ENCODE measurements around the gene FCGR3A.
"Not testable (repeated sequence)": the region's sequence is repeated elsewhere in the genome, so short reads cannot be mapped to it uniquely, and the experiment has no call there.

The FCGR3A gene

DNA sequence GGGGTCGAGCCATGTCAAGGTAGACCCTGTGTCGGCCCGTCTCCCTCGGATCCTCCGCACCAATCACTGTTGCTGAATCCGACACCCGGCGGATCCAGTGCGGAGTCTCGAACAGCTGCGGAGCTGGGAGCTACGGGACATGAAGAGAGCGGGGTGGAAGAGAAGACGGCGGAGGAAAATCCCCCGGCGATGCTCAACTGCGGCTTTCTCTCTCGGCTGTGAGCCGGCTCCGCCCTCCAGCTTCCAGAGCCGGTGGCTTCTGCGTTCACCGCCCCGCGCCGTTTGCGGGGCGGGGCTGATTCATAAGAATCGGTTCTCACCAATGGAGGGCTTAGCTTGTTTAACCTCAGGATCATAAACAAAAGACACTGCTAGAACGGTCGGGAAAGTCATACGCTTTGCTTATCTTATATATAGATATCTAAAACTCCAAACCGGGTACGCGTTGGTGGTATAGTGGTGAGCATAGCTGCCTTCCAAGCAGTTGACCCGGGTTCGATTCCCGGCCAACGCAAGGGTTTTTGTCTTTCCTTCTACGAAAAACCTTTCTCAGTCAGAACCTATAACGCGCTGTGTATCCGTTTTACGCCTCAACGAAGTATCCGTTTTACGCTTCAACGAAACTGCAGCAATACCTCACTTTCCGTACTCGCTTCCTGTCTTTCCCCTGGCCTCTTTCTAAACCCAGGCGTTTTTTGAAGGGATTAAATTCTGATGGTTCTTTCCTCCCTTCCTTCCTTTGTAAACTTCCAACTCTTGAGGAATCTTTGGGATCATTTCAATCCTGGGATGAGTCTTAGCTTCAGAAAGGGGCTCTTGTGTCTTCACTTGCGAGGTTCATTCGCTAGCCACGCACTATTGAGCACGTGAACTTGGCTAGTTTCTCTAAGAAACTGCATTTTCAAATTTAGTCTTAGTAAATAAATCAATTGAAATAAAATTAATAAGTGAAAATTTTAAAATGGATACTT lies 18.7 kb downstream of the FCGR3A start:
- peak; percentile 94 for DNase-seq (ENCODE audit: low read depth)

DNA sequence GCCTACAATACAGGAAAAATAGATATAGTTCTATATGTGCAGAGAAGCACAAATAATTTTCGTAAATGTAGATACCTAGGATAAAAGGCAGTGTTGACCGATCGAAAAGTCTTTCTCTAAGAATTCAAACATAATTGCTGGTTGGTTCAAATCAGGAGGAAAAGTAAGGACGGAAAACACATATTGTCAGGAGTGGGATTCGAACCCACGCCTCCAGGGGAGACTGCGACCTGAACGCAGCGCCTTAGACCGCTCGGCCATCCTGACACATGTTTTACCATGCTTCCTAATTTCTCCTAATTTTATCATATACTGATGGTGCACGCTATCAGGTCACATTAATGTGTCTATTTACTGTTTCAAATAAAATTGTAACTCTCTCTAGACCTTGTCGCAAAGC lies 19.5 kb downstream of the FCGR3A start:
- peak; percentile 78 for DNase-seq (ENCODE audit: low read depth)

- DNase-seq (ENCODE audit: low read depth) = not testable (repeated sequence)
Measured at GRCh38 chr1:161529463-161530104, 20.0 kb downstream of the FCGR3A start.

- not testable (repeated sequence) for DNase-seq (ENCODE audit: low read depth)
Measured at GRCh38 chr1:161528550-161528949, 21.1 kb downstream of the FCGR3A start.

DNA sequence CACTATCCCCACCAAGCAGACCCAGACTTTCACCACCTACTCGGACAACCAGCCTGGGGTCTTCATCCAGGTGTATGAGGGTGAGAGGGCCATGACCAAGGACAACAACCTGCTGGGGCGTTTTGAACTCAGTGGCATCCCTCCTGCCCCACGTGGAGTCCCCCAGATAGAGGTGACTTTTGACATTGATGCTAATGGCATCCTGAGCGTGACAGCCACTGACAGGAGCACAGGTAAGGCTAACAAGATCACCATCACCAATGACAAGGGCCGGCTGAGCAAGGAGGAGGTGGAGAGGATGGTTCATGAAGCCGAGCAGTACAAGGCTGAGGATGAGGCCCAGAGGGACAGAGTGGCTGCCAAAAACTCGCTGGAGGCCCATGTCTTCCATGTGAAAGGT lies 23.7 kb downstream of the FCGR3A start:
- not testable (repeated sequence) for DNase-seq (ENCODE audit: low read depth)

DNA sequence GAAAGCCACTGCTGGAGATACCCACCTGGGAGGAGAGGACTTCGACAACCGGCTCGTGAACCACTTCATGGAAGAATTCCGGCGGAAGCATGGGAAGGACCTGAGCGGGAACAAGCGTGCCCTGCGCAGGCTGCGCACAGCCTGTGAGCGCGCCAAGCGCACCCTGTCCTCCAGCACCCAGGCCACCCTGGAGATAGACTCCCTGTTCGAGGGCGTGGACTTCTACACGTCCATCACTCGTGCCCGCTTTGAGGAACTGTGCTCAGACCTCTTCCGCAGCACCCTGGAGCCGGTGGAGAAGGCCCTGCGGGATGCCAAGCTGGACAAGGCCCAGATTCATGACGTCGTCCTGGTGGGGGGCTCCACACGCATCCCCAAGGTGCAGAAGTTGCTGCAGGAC lies 24.3 kb downstream of the FCGR3A start:
- DNase-seq (ENCODE audit: low read depth) = not testable (repeated sequence)

- not testable (repeated sequence) for DNase-seq (ENCODE audit: low read depth)
Measured at GRCh38 chr1:161524742-161525291, 24.8 kb downstream of the FCGR3A start.

DNA sequence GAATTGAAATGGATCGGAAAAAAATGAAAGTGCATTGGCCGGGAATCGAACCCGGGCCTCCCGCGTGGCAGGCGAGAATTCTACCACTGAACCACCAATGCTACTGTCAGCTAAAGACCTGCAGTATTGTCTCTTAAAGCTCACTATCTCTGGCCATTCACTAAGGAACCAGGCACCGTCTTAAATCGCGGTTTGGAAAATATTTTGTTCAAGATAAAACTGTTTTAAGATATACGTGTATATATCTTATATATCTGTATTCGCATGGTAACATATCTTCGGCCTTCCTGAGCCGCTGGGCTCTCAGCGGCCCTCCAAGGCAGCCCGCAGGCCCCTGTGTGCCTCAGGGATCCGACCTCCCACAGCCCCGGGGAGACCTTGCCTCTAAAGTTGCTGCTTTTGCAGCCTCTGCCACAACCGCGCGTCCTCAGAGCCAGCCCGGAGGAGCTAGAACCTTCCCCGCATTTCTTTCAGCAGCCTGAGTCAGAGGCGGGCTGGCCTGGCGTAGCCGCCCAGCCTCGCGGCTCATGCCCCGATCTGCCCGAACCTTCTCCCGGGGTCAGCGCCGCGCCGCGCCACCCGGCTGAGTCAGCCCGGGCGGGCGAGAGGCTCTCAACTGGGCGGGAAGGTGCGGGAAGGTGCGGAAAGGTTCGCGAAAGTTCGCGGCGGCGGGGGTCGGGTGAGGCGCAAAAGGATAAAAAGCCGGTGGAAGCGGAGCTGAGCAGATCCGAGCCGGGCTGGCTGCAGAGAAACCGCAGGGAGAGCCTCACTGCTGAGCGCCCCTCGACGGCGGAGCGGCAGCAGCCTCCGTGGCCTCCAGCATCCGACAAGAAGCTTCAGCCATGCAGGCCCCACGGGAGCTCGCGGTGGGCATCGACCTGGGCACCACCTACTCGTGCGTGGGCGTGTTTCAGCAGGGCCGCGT lies 25.5 kb downstream of the FCGR3A start, which contains the start of gene HSPA6:
Gene HSPA6 (plus strand): TSS at position 724 of the 925 bp plus-strand sequence. CDS start 119 bp downstream, at position 843.
- peak; percentile 76 for DNase-seq (ENCODE audit: low read depth)

DNA sequence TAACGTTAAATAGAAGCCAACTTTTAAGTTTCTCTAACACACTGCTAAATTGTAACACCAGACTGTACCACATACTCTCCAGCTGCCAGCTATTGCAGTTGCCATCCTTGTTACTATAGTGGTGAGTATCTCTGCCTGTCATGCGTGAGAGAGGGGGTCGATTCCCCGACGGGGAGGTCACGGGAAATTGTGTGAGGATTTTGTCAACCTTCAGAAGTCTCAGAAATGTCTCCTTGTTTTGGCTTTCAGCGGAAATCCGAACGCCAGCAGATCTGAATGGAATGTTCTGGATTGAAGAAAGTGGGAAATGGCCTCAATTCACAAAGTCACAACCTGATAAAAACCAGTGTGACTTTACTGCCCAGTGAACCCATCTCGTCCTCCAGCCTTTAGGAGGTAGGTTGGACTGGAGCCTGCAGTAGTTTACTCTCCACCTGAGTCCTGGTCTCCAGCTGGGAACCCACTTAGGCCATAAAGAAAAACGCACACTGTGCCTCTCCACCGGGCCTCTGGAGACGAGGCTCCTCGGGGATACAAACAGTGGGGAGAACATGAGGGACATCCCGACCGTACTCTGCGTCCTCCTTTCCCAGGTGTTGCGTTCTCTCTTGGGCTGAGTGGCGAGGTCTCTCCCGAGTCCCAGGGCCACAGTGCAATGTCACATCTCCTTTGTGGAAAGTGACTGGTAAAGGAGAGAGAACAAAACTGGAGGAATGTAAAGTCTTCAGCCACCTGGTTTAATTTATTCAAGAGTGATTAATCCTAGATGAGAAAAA lies 26.4 kb downstream of the FCGR3A start:
- not testable (repeated sequence) for DNase-seq (ENCODE audit: low read depth)

GRCh38 chr1:161513953-161514352 lies 35.7 kb downstream of the FCGR3A start:
- peak; percentile 11 for DNase-seq (ENCODE audit: low read depth)

- not testable (repeated sequence) for DNase-seq (ENCODE audit: low read depth)
Measured at GRCh38 chr1:161513448-161513780, 36.2 kb downstream of the FCGR3A start.

GRCh38 chr1:161512636-161513447 lies 36.8 kb downstream of the FCGR3A start:
- DNase-seq (ENCODE audit: low read depth) = not testable (repeated sequence)

DNA sequence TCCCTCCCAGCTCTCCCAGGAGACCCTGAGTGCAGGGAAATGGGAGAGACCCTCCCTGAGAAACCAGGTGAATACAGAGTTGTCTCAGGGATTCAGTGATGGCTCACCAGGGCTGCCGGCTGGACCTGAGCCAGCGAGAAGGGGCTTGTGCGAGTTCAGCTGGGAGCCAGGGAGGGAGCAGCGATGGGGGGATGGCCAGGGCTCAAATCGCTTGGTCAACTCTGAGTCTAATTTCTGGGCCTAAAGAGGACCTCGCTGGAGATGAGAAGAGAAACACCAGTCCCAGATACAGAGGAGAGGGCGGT lies 37.9 kb downstream of the FCGR3A start:
- no peak for DNase-seq (ENCODE audit: low read depth)

- DNase-seq (ENCODE audit: low read depth) = no peak
Measured at GRCh38 chr1:161511018-161511755, 38.4 kb downstream of the FCGR3A start.

DNA sequence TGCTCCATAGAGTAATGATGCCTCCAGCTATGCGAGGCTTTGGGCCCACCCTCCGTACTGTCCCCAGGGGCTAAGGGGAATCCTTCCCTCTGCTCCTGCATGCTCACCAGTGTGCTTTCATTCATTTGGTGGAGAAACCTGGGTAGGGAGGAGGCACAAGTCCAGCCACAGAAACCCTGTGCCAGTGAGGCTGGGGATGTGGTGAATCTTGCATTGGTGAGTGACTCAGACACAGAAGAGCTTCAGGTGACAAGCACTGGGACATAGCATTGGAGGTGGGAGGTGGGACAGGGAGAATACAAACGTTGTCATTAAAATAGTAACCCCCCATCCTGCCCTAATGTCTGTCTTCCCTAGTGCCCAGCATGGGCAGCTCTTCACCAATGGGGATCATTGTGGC lies 39.1 kb downstream of the FCGR3A start:
- no peak for DNase-seq (ENCODE audit: low read depth)

- no peak for DNase-seq (ENCODE audit: low read depth)
Measured at GRCh38 chr1:161506336-161507223, 43.0 kb downstream of the FCGR3A start.

DNA sequence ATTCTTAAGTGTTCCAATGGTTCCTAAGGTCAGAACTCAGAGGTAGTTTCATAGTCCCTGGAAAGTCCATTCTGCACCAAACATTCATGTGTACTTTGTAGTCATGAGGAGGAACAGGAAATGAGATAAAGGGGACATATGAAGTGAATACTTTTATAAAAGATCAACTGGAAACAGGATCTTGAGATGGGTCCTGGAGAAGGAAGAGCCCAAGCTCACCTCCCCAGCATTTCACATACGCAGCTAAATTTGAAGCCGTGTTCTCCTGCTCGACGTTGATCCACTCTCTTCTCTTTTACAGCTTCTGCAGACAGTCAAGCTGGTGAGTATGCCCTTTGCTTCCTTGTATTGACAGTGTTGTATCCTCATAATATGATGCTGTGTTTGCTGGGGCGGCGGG lies 43.9 kb downstream of the FCGR3A start:
- no peak for DNase-seq (ENCODE audit: low read depth)

- no peak for DNase-seq (ENCODE audit: low read depth)
Measured at GRCh38 chr1:161503394-161503748, 46.2 kb downstream of the FCGR3A start.

Measured in EH (cell line).